HepG2 (cell line): Measurements from ENCODE around the gene PMEPA1. TPM values are rescaled to one million over a fixed set of nuclear protein-coding genes. Genes with fewer than 3 reads are reported as not detected.

ENCODE experiments used
- ATAC-seq: fragments of 200-7000 bp; cut with Tn5 transposase; 3 replicates; pipeline ENCODE4 v1.9.1; 2020; ENCODE audit warnings: mild to moderate bottlenecking, moderate library complexity
- BruUV-seq: library from RNA; stranded (reverse); fragments of 400-500 nt; replicated peaks from 2 replicates; lab custom pipeline; 2021; lab: Mats Ljungman, UMichigan
- CTCF ChIA-PET: fragments of 300-600 bp; formaldehyde crosslinking; extraction: SDS; loops from one replicate; lab custom pipeline; 2021; ENCODE audit warnings: low total read pairs, inconsistent platforms, low intra/inter-chr PET ratio; lab: Yijun Ruan, JAX
- POLR2A ChIA-PET: fragments of 350-600 bp; sonication (Branson Sonifier 250); formaldehyde crosslinking; loops from one replicate; lab custom pipeline; 2020; ENCODE audit warnings: antibody characterized with exemption, inconsistent platforms; lab: Yijun Ruan, JAX
- DNase-seq: peaks from one replicate; pipeline ENCODE4 v3.0.0-alpha.2; 2015; ENCODE audit warnings: low spot score
- FAIRE-seq: peaks from 3 replicates; lab custom pipeline; 2011; peaks lifted over from hg19 to GRCh38; lab: Jason Lieb, UNC
- H2AFZ ChIP-seq: one replicate; pipeline ENCODE4 v1.6.1; 2011; ENCODE audit warnings: low read length, inconsistent platforms
- H3K27ac ChIP-seq: fragments of 300-600 bp; 3 replicates; pipeline ENCODE4 v1.8.0; 2011; ENCODE audit warnings: mixed run types, mild to moderate bottlenecking, mixed read lengths, low read length, inconsistent platforms; ENCODE audit not compliant: insufficient read depth; ENCODE audit errors: extremely low read length
- H3K27me3 ChIP-seq, 2 experiments: fragments of 200-600 bp in 1 of 2; 2 replicates in 1 of 2; 3 replicates in 1 of 2; pipeline versions ENCODE4 v1.6.0 to v1.8.0; 2011; ENCODE audit warnings: low read length in 2 of 2, mild to moderate bottlenecking in 2 of 2, moderate library complexity in 2 of 2, inconsistent platforms in 1 of 2; ENCODE audit not compliant: insufficient read depth in 2 of 2, control insufficient read depth in 1 of 2
- H3K36me3 ChIP-seq, 2 experiments: fragments of 200-600 bp in 1 of 2; replicated peaks in 1 of 2; 2 replicates in 1 of 2; 3 replicates in 1 of 2; pipeline versions ENCODE4 v1.5.1 to v1.8.0; 2011; ENCODE audit warnings: low read length in 2 of 2, inconsistent platforms in 1 of 2; ENCODE audit not compliant: insufficient read depth in 2 of 2, control insufficient read depth in 1 of 2
- H3K4me1 ChIP-seq: 2 replicates; pipeline ENCODE4 v1.5.1; 2012; ENCODE audit warnings: low read length, inconsistent platforms; ENCODE audit not compliant: insufficient read depth
- H3K4me2 ChIP-seq: 2 replicates; pipeline ENCODE4 v1.6.0; 2011; ENCODE audit warnings: low read depth, low read length, inconsistent platforms
- H3K4me3 ChIP-seq, 3 experiments: fragments of 200-600 bp in 1 of 3; sonication (generic), shearing (Covaris generic) in 1 of 3; replicated peaks in 1 of 3; 2 replicates each; pipeline ENCODE4 v1.5.1; 2011 to 2016; ENCODE audit warnings: low read length in 3 of 3, inconsistent platforms in 2 of 3, low read depth in 2 of 3, mild to moderate bottlenecking in 2 of 3, control low read depth in 1 of 3, mixed read lengths in 1 of 3; ENCODE audit not compliant: insufficient read depth in 1 of 3
- H3K79me2 ChIP-seq: one replicate; pipeline ENCODE4 v1.6.1; 2011; ENCODE audit warnings: low read length, inconsistent platforms; ENCODE audit not compliant: insufficient read depth
- H3K9ac ChIP-seq: 2 replicates; pipeline ENCODE4 v1.6.0; 2011; ENCODE audit warnings: mild to moderate bottlenecking, low read depth, low read length, inconsistent platforms; ENCODE audit not compliant: insufficient read depth
- H3K9me3 ChIP-seq: 2 replicates; pipeline ENCODE4 v1.5.1; 2012; ENCODE audit warnings: mild to moderate bottlenecking, low read length
- H4K20me1 ChIP-seq: 2 replicates; pipeline ENCODE4 v1.6.0; 2011; ENCODE audit warnings: inconsistent platforms, mild to moderate bottlenecking, low read length, moderate library complexity; ENCODE audit not compliant: insufficient read depth
- KDM2A ChIP-seq: sonication (generic); formaldehyde crosslinking; IDR thresholded peaks from 2 replicates; pipeline ENCODE4 v1.4.0; 2020; ENCODE audit warnings: low read depth, missing genetic modification reagents, borderline replicate concordance
- ZBTB3 ChIP-seq: sonication (generic); formaldehyde crosslinking; IDR thresholded peaks from 2 replicates; pipeline ENCODE4 v1.4.0; 2020; ENCODE audit warnings: low read depth, mild to moderate bottlenecking, moderate library complexity, missing genetic modification reagents, borderline replicate concordance
- ZNF20 ChIP-seq: sonication (generic); formaldehyde crosslinking; IDR thresholded peaks from 2 replicates; pipeline ENCODE4 v1.4.0; 2020; ENCODE audit warnings: mild to moderate bottlenecking, moderate library complexity, missing genetic modification reagents
- WGBS: methylation state at CpG from one replicate; pipeline ENCODE4 v1.1.6; 2017; ENCODE audit warnings: low lambda C conversion rate; 5-methylcytosine and 5-hydroxymethylcytosine counted together
- in situ Hi-C: cut with HindIII; loops from 2 replicates; pipeline ENCODE4 v1.10.0; 2017; ENCODE audit warnings: low pct_unique_long_range_greater_than_20kb; ENCODE audit not compliant: extremely low pct_ligation_motif_present
- intact Hi-C: fragments of 100-400 bp; cut with micrococcal nuclease; formaldehyde crosslinking; loops from one replicate; pipeline ENCODE4 v1.10.0; 2022; ENCODE audit not compliant: unreplicated experiment
- polyA plus RNA-seq, 8 experiments: library from polyadenylated mRNA; depleted of rRNA in 3 of 8; stranded (reverse) in 7 of 8; unstranded in 1 of 8; fragments of >200 nt; fragmentation: Illumina TruSeq in 4 of 8; extraction: Trizol in 4 of 8; gene quantifications; 2 replicates each; pipeline versions ENCODE4 v1.2.1 to v1.2.3, GENCODE V29; 2011 to 2016; ENCODE audit warnings: low read depth in 4 of 8, missing spikeins in 1 of 8, mixed read lengths in 1 of 8; ENCODE audit not compliant: insufficient read depth in 1 of 8
- total RNA-seq, 5 experiments: library from RNA; depleted of rRNA; stranded (reverse); fragments of >200 nt; fragmentation: Illumina TruSeq; extraction: Trizol; gene quantifications; 2 replicates each; pipeline ENCODE4 v1.2.3, GENCODE V29; 2016; ENCODE audit warnings: low read depth in 1 of 5
- TF ChIP-seq, protein P1 (sequence below): sonication (generic); formaldehyde crosslinking; IDR thresholded peaks from 2 replicates; pipeline ENCODE4 v1.4.0; 2020; ENCODE audit warnings: missing genetic modification reagents

The PMEPA1 gene
- total and polyA plus RNA-seq, 2 of the 13 experiments (the other 11 are each of a cell fraction or from before 2014, with no cell fraction given): not detected

DNA sequence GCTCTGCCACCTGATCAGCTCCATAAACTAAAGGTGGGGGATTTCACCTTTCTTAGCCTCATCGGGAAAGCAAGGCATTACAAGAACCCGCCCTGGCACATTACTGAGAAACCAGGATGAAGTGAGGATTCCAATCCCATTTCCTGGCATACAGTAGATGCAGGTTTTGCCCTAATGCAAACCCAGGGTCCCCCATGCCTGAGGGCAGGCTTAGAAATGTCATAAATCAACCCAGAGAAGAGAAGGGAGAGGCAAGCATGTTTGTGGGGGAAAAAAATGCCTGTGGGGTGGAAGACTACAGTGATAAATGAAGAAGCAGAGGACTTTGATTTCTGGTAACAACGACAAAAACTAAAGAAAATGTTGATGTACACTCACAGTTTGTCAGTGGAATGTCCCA, 18.0 kb upstream of the PMEPA1 start:
- Histone ChIP-seq H3K4me2 (no peak overlapping the region), H4K20me1 (no peaks in the 10 kb centered on the region), H3K4me1 (no peaks in the 10 kb centered on the region), H2AFZ (no peak overlapping the region), H3K9ac (no peak overlapping the region), H3K4me3 (no peak overlapping the region), H3K79me2 (no peaks in the 10 kb centered on the region), H3K9me3 (no peaks in the 10 kb centered on the region), H3K27me3 (peaks cover 6 to 59% of the 10 kb centered on the region in 2 experiments; a peak in 4 of 5 replicates), H3K36me3 (no peaks in the 10 kb centered on the region), H3K27ac (no peak overlapping the region)
- ATAC-seq: no peak
- POLR2A ChIA-PET: no interaction called here
- no peak for DNase-seq
- WGBS: 3% methylated on average over 3 of the region's 3 CpGs
- TF ChIP-seq ZBTB3 (CRISPR knock-in tag) (no peak), KDM2A (no peak)
- BruUV-seq: no TSS peak
- CTCF ChIA-PET: no interaction called here
- in situ Hi-C loops: no loop called here
- no peak for FAIRE-seq
- intact Hi-C loops: no loop called here

DNA sequence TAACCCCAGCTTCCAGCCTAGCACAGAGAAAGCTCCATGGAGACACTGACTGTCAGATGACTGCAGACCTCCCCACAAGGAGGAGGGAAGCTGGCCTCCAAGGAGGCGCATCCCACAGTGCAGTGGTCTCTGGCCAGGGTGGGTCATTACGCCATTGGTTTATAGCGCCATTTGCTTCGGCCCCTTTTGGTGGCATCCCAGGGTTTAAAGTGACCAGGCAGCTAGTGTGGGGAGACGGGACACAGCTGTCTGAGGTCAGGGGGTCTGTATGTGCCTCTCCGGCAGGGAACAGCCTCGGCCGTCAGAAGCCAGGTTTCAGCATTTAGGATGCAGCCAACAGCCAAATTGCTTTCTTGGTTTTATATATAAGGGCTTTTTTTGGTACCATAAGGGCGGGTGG, 15.8 kb upstream of the PMEPA1 start:
- WGBS: 38% methylated on average over 7 of the region's 9 CpGs
- Histone ChIP-seq H3K36me3 (no peaks in the 10 kb centered on the region), H3K27me3 (peaks cover 7 to 80% of the 10 kb centered on the region in 2 experiments; a peak in 4 of 5 replicates), H3K9me3 (no peaks in the 10 kb centered on the region), H3K4me3 (no peak overlapping the region), H3K79me2 (no peaks in the 10 kb centered on the region), H3K27ac (no peak overlapping the region), H3K9ac (no peak overlapping the region), H2AFZ (no peak overlapping the region), H3K4me1 (no peaks in the 10 kb centered on the region), H3K4me2 (no peak overlapping the region), H4K20me1 (no peaks in the 10 kb centered on the region)
- intact Hi-C loops (no loop called here), in situ Hi-C loops (no loop called here)
- FAIRE-seq (no peak), DNase-seq (no peak), ATAC-seq (no peak)
- POLR2A ChIA-PET: no interaction called here
- CTCF ChIA-PET: no interaction called here
- BruUV-seq: no TSS peak
- TF ChIP-seq ZNF20 (CRISPR knock-in tag): no peak
- TF ChIP-seq, protein P1, sequence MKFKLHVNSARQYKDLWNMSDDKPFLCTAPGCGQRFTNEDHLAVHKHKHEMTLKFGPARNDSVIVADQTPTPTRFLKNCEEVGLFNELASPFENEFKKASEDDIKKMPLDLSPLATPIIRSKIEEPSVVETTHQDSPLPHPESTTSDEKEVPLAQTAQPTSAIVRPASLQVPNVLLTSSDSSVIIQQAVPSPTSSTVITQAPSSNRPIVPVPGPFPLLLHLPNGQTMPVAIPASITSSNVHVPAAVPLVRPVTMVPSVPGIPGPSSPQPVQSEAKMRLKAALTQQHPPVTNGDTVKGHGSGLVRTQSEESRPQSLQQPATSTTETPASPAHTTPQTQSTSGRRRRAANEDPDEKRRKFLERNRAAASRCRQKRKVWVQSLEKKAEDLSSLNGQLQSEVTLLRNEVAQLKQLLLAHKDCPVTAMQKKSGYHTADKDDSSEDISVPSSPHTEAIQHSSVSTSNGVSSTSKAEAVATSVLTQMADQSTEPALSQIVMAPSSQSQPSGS (CRISPR knock-in tag): no peak
